Measurements from ENCODE around the gene BRD2. TPM values are rescaled to one million over a fixed set of nuclear protein-coding genes. Genes with fewer than 3 reads are reported as not detected.

BRD2 gene
- total RNA-seq, 1 donor from 2014 or later, result 312 TPM

GRCh38 chr6:32983964-32984621 lies 15.7 kb downstream of the BRD2 start:
- peaks cover 12% of the 10 kb centered on the region for H3K36me3 Mint-ChIP-seq (ENCODE audit: low read depth)
- H3K27ac Mint-ChIP-seq (ENCODE audit: unreplicated experiment), result no peak overlapping the region
- H3K4me3 Mint-ChIP-seq, result peak overlapping the region; percentile 25
- no peak for DNase-seq (ENCODE audit: low read depth, low spot score)
- TF ChIP-seq CTCF (conservative IDR thresholded peaks at IDR 0.05), result no peak
- no peaks in the 10 kb centered on the region for H3K9me3 Mint-ChIP-seq
- peaks cover 20% of the 10 kb centered on the region for H3K27me3 Mint-ChIP-seq (ENCODE audit: low read depth)
- peaks cover 10% of the 10 kb centered on the region for H3K4me1 Mint-ChIP-seq

DNA sequence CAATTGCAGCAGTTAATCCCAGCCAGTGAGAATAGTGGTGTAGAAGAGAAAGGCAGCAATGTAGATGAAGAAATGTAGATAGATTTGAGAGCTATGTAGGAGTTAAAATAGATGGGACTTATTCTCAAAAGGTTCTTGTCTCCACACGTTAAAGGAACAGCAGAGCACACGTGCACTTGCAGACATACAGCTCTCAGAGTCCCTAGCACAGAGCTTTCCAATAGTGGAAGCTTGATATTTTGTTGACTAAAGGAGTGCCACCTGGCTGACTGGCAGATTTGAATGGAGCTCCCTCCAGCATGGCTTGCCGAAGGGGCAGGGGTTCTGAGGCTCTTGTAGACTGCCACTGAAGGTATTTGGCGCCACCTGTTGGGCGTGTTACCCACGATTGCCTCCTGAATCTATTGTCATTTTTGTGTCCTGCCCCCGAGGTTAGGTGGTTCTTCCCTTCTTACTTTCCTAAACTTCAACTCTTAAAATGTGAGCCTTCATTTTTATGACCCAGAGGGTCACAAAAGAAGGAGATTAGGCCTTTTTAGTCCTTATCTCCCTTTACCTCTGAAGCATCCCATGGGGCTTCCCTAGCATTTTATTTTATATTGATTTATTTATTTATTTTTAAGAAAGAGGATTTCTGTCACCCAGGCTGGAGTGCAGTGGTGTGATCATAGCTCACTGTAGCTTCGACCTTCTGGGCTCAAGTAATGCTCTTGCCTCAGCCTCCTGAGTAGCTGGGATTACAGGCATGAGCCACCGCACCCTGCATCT lies 16.4 kb downstream of the BRD2 start:
- H3K27me3 Mint-ChIP-seq (ENCODE audit: low read depth), result peaks cover 24% of the 10 kb centered on the region
- H3K4me1 Mint-ChIP-seq, result peaks cover 10% of the 10 kb centered on the region
- no peak overlapping the region for H3K27ac Mint-ChIP-seq (ENCODE audit: unreplicated experiment)
- peaks cover 7% of the 10 kb centered on the region for H3K36me3 Mint-ChIP-seq (ENCODE audit: low read depth)
- DNase-seq (ENCODE audit: low read depth, low spot score), result peak; percentile 86
- TF ChIP-seq CTCF (conservative IDR thresholded peaks at IDR 0.05), result peak; percentile 92
- H3K9me3 Mint-ChIP-seq, result no peaks in the 10 kb centered on the region
- peak overlapping the region; percentile 13 for H3K4me3 Mint-ChIP-seq

- H3K4me1 Mint-ChIP-seq, result no peaks in the 10 kb centered on the region
- H3K4me3 Mint-ChIP-seq, result no peak overlapping the region
- H3K9me3 Mint-ChIP-seq, result peaks cover 8% of the 10 kb centered on the region
- H3K27me3 Mint-ChIP-seq (ENCODE audit: low read depth), result peaks cover 49% of the 10 kb centered on the region
- TF ChIP-seq CTCF (conservative IDR thresholded peaks at IDR 0.05), result no peak
- H3K27ac Mint-ChIP-seq (ENCODE audit: unreplicated experiment), result no peak overlapping the region
- no peaks in the 10 kb centered on the region for H3K36me3 Mint-ChIP-seq (ENCODE audit: low read depth)
- DNase-seq (ENCODE audit: low read depth, low spot score), result no peak
Observed at GRCh38 chr6:32989368-32989767, 21.0 kb downstream of the BRD2 start.

DNA sequence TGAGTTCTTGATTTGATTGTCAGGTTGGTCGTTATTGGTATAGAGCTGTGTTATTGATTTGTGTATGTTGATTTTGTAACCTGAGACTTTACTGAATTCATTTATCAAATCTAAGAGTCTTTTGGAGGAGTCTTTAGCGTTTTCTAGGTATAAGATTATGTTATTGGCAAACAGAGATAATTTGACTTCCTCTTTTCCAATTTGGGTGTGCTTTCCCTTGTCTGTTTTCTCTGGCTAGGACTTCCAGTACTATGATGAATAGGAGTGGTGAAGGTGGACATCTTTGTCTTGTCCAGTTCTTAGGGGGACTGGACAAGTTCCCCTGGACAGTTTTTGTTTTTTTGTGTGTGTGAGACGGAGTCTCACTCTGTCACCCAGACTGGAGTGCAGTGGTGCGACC lies 23.6 kb downstream of the BRD2 start:
- no peak overlapping the region for H3K27ac Mint-ChIP-seq (ENCODE audit: unreplicated experiment)
- peaks cover 8% of the 10 kb centered on the region for H3K9me3 Mint-ChIP-seq
- H3K27me3 Mint-ChIP-seq (ENCODE audit: low read depth), result peaks cover 58% of the 10 kb centered on the region

GRCh38 chr6:32993363-32993973 lies 25.1 kb downstream of the BRD2 start:
- H3K36me3 Mint-ChIP-seq (ENCODE audit: low read depth), result no peaks in the 10 kb centered on the region
- peaks cover 8% of the 10 kb centered on the region for H3K9me3 Mint-ChIP-seq
- H3K4me1 Mint-ChIP-seq, result no peaks in the 10 kb centered on the region
- H3K27me3 Mint-ChIP-seq (ENCODE audit: low read depth), result peaks cover 54% of the 10 kb centered on the region
- no peak for DNase-seq (ENCODE audit: low read depth, low spot score)
- no peak overlapping the region for H3K4me3 Mint-ChIP-seq
- no peak for TF ChIP-seq CTCF (conservative IDR thresholded peaks at IDR 0.05)
- no peak overlapping the region for H3K27ac Mint-ChIP-seq (ENCODE audit: unreplicated experiment)

More for the DNA sequence above, 23.6 kb downstream of the BRD2 start:
- no peak overlapping the region for H3K4me3 Mint-ChIP-seq
- TF ChIP-seq CTCF (conservative IDR thresholded peaks at IDR 0.05), result no peak
- no peaks in the 10 kb centered on the region for H3K4me1 Mint-ChIP-seq
- H3K36me3 Mint-ChIP-seq (ENCODE audit: low read depth), result no peaks in the 10 kb centered on the region
- no peak for DNase-seq (ENCODE audit: low read depth, low spot score)
